Esophagus squamous epithelium (tissue), 4 donors: Measurements from ENCODE around the gene TMEM271.

ENCODE experiments used
- POLR2A ChIP-seq, 4 donors: fragments of 450-650 bp; IDR thresholded peaks; one replicate each; pipeline ENCODE4 v1.6.1; 2017; ENCODE audit warnings: antibody characterized with exemption in 4 of 4, mild to moderate bottlenecking in 4 of 4, moderate library complexity in 3 of 4
- TF ChIP-seq, protein P1 (sequence below), 6 experiments: fragments of 450-650 bp in 4 of 6; fragments of 200-600 bp in 2 of 6; sonication (generic) in 2 of 6; IDR thresholded peaks; one replicate each; pipeline ENCODE4 v1.5.1; 2016 to 2019; ENCODE audit warnings: antibody characterized with exemption in 6 of 6, mild to moderate bottlenecking in 4 of 6, moderate library complexity in 4 of 6

DNA sequence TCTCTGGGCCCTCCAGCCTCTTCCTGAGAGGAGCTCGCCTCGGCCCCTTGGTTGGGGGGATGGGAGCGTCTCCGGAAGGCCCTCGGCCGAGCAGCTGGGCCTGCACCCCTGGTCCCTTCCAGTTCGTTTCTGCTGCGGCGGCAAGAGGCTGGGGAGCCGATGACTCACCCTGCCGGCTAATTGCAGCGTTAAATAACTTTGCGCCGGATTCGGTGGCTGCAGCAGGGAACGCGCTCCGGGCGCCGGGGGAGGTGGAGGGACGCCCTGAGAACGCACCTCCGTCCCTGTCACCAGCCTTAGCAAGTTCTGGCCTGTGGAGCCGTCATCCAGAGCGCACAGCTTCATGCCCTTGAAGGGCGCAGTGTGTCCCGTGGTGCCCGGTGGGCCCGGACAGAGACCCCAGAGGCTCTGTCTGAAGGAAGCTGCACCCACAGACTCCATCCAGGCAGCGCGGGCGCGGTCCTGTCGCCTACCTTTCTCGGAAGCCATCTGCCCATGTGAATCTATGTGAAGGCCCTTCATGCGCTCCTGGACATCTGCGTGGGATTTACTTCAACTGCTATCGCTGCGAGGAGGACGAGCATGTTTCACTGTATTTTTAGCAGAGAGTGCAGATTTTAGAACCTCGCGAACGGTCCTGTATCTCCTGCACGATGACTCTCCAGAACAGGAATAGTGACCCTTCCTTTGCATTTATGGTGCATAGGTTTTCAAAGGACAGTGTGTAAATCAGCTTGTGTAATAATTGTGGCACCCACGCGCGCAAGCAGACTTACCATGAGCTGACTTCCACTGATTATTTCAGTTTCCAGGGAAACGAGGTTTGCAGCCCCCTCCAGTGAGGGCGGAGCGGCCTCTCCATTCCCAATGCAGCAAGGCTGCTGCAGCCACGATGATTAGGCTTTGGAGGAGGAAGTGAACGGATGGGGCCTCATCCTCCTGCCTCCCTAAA lies 1.7 kb upstream of the TMEM271 start:
- TF ChIP-seq, protein P1, sequence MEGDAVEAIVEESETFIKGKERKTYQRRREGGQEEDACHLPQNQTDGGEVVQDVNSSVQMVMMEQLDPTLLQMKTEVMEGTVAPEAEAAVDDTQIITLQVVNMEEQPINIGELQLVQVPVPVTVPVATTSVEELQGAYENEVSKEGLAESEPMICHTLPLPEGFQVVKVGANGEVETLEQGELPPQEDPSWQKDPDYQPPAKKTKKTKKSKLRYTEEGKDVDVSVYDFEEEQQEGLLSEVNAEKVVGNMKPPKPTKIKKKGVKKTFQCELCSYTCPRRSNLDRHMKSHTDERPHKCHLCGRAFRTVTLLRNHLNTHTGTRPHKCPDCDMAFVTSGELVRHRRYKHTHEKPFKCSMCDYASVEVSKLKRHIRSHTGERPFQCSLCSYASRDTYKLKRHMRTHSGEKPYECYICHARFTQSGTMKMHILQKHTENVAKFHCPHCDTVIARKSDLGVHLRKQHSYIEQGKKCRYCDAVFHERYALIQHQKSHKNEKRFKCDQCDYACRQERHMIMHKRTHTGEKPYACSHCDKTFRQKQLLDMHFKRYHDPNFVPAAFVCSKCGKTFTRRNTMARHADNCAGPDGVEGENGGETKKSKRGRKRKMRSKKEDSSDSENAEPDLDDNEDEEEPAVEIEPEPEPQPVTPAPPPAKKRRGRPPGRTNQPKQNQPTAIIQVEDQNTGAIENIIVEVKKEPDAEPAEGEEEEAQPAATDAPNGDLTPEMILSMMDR (IDR thresholded peaks at IDR 0.05): no peak
- TF ChIP-seq POLR2A (IDR thresholded peaks at IDR 0.05): no peak
